HG02943 (cell line): ENCODE results near the gene DNER.

Source experiments
- ATAC-seq: cut with Tn5 transposase; IDR thresholded peaks from one replicate; pipeline ENCODE4 v1.9.1; 2021; ENCODE audit warnings: mild to moderate bottlenecking, low read depth, moderate library complexity; ENCODE audit not compliant: unreplicated experiment

The DNER gene

GRCh38 chr2:229582151-229582550, 132.2 kb downstream of the DNER start:
- ATAC-seq = no peak

- ATAC-seq = no peak
These were observed 136.1 kb downstream of the DNER start for GRCh38 chr2:229578052-229578846.

- no peak for ATAC-seq
These were observed 138.6 kb downstream of the DNER start for GRCh38 chr2:229575569-229576315.

- ATAC-seq = no peak
These were observed 141.7 kb downstream of the DNER start for GRCh38 chr2:229572507-229573271.

- ATAC-seq = no peak
These were observed 143.1 kb downstream of the DNER start for GRCh38 chr2:229571243-229571642.

GRCh38 chr2:229566370-229566769, 148.0 kb downstream of the DNER start:
- no peak for ATAC-seq

GRCh38 chr2:229564300-229564907, 150.0 kb downstream of the DNER start:
- no peak for ATAC-seq

- no peak for ATAC-seq
These were observed 151.0 kb downstream of the DNER start for GRCh38 chr2:229563388-229563787.

- ATAC-seq = no peak
These were observed 151.8 kb downstream of the DNER start for GRCh38 chr2:229562472-229563127.

GRCh38 chr2:229559986-229560385, 154.4 kb downstream of the DNER start:
- ATAC-seq = no peak

- no peak for ATAC-seq
These were observed 161.3 kb downstream of the DNER start for GRCh38 chr2:229553091-229553490.

- no peak for ATAC-seq
These were observed 171.0 kb downstream of the DNER start for GRCh38 chr2:229543176-229543873.

GRCh38 chr2:229539628-229540027, 174.7 kb downstream of the DNER start:
- ATAC-seq = no peak

- ATAC-seq = no peak
These were observed 182.8 kb downstream of the DNER start for GRCh38 chr2:229531594-229531993.

GRCh38 chr2:229530434-229530833, 183.9 kb downstream of the DNER start:
- ATAC-seq = no peak

GRCh38 chr2:229528846-229529245, 185.5 kb downstream of the DNER start:
- no peak for ATAC-seq

- no peak for ATAC-seq
These were observed 187.4 kb downstream of the DNER start for GRCh38 chr2:229526951-229527350.

GRCh38 chr2:229524799-229525198, 189.6 kb downstream of the DNER start:
- no peak for ATAC-seq

- no peak for ATAC-seq
These were observed 190.7 kb downstream of the DNER start for GRCh38 chr2:229523663-229524062.

GRCh38 chr2:229521576-229521975, 192.8 kb downstream of the DNER start:
- no peak for ATAC-seq
